Measurements from ENCODE around the gene INPP5K. TPM values are rescaled to one million over a fixed set of nuclear protein-coding genes. Genes with fewer than 3 reads are reported as not detected.
A peak's percentile ranks its signal among the peaks of the same experiment; 100 is the strongest.

The INPP5K gene
- total RNA-seq, 4 donors from 2014 or later = 18.4 to 44.3 (median 35.0) TPM

- Histone ChIP-seq H3K9me3 (no peaks in the 10 kb centered on the region), H3K4me1 (peaks cover 0 to 37% (median 22%) of the 10 kb centered on the region in 3 donors), H3K27ac (peak overlapping the region in 2 of 4 donors; percentile 56 to 58), H3K27me3 (no peaks in the 10 kb centered on the region), H3K36me3 (peaks cover 15 to 98% (median 38%) of the 10 kb centered on the region in 3 donors), H3K4me3 (no peak overlapping the region)
- no peak for TF ChIP-seq CTCF (IDR thresholded peaks at IDR 0.05)
- TF ChIP-seq POLR2A (IDR thresholded peaks at IDR 0.05) = no peak
- 44 to 57% methylated on average over 8 to 9 of the region's 9 CpGs for WGBS, 2 donors
- DNase-seq = no peak
- intact Hi-C loops (cut with DNase I) = no loop called here
Measured at GRCh38 chr17:1545618-1546017, 29.2 kb upstream of the INPP5K start.

- Histone ChIP-seq H3K4me3 (no peak overlapping the region), H3K36me3 (peaks cover 16 to 98% (median 52%) of the 10 kb centered on the region in 3 donors), H3K9me3 (no peaks in the 10 kb centered on the region), H3K27ac (no peak overlapping the region), H3K4me1 (peaks cover 0 to 23% (median 12%) of the 10 kb centered on the region in 3 donors), H3K27me3 (no peaks in the 10 kb centered on the region)
- WGBS, 2 donors = 75 to 87% methylated on average over 4 to 8 of the region's 8 CpGs
- intact Hi-C loops (cut with DNase I) = no loop called here
- no peak for DNase-seq
- TF ChIP-seq POLR2A (IDR thresholded peaks at IDR 0.05) = no peak
- no peak for TF ChIP-seq CTCF (IDR thresholded peaks at IDR 0.05)
Measured at GRCh38 chr17:1542316-1542715, 25.9 kb upstream of the INPP5K start.

- Histone ChIP-seq H3K4me1 (peaks cover 0 to 20% (median 12%) of the 10 kb centered on the region in 3 donors), H3K9me3 (no peaks in the 10 kb centered on the region), H3K36me3 (peaks cover 16 to 98% (median 53%) of the 10 kb centered on the region in 3 donors), H3K4me3 (no peak overlapping the region), H3K27ac (no peak overlapping the region), H3K27me3 (no peaks in the 10 kb centered on the region)
- intact Hi-C loops (cut with DNase I) = no loop called here
- no peak for TF ChIP-seq CTCF (IDR thresholded peaks at IDR 0.05)
- 84 to 93% methylated on average over 4 of the region's 4 CpGs for WGBS, 2 donors
- no peak for DNase-seq
Measured at GRCh38 chr17:1541367-1541904, 25.0 kb upstream of the INPP5K start.

- no peak for DNase-seq
- no peak overlapping the region for H3K27ac ChIP-seq
- H3K27me3 ChIP-seq = no peaks in the 10 kb centered on the region
- no peak overlapping the region for H3K4me3 ChIP-seq
- intact Hi-C loops (cut with DNase I) = no loop called here
- TF ChIP-seq POLR2A (IDR thresholded peaks at IDR 0.05) = no peak
- TF ChIP-seq CTCF (IDR thresholded peaks at IDR 0.05) = no peak
- peaks cover 0 to 5% (median 0%) of the 10 kb centered on the region in 3 donors for H3K4me1 ChIP-seq
- WGBS, 2 donors = 89 to 92% methylated on average over 15 of the region's 15 CpGs
- peaks cover 21 to 100% (median 56%) of the 10 kb centered on the region in 3 donors for H3K36me3 ChIP-seq
- no peaks in the 10 kb centered on the region for H3K9me3 ChIP-seq
Measured at GRCh38 chr17:1539811-1540210, 23.4 kb upstream of the INPP5K start.

- TF ChIP-seq CTCF (IDR thresholded peaks at IDR 0.05) (no peak), POLR2A (IDR thresholded peaks at IDR 0.05) (no peak)
- Histone ChIP-seq H3K9me3 (no peaks in the 10 kb centered on the region), H3K4me1 (no peaks in the 10 kb centered on the region), H3K36me3 (peaks cover 14 to 100% (median 51%) of the 10 kb centered on the region in 3 donors), H3K4me3 (no peak overlapping the region), H3K27ac (no peak overlapping the region), H3K27me3 (no peaks in the 10 kb centered on the region)
- 79 to 84% methylated on average over 4 of the region's 4 CpGs for WGBS, 2 donors
- DNase-seq = no peak
- intact Hi-C loops (cut with DNase I) = no loop called here
Measured at GRCh38 chr17:1535737-1536136, 19.3 kb upstream of the INPP5K start.
